ENCODE results near the gene LARP4B.

The LARP4B gene

DNA sequence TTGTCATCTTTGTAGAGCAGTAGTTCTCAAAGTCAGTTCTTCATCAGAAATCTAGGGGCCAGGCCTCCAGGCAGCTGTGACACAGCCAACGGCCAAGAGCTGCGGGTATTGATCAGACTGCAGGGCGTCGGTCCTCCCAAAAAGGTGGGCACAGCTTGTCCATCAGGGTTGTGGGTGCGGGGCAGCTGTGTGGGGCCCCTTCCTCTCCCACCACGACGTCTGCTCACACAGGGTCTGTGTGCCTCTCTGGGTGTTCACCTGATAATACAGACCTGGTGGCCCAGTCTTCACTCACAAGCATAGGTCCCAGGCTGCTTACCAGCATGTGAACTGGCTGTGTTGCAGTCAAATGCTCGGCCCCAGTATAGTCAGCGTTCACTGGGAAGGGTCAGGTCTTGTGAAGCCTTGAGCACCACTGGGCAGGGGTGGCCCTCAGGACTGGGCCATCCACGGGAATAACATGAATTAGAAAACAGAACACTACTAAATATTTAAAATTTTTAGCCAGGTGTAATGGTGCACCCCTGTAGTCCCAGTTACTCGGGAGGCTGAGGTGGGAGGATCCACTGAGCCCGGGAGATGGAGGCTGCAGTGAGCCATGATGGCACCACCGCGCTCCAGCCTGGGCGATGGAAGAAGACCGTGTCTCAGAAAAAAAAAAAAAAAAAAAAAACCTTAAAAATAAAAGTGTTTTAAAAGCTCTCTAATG, 139.3 kb downstream of the LARP4B start:
- H3K27me3 ChIP-seq (ENCODE audit: control insufficient read depth, low read length) = no peaks in the 10 kb centered on the region
- H3K36me3 ChIP-seq (ENCODE audit: control insufficient read depth, low read length) = peaks cover 14% of the 10 kb centered on the region
- H3K9me3 ChIP-seq (ENCODE audit: control insufficient read depth, insufficient read depth, low read length) = peaks cover 14% of the 10 kb centered on the region
- no peak overlapping the region for H3K27ac ChIP-seq (ENCODE audit: low read depth, low read length)
- peaks cover 16% of the 10 kb centered on the region for H3K4me1 ChIP-seq (ENCODE audit: control insufficient read depth, low read length)
- H4K20me1 ChIP-seq (ENCODE audit: control insufficient read depth, insufficient read depth, low read depth, low read length) = no peaks in the 10 kb centered on the region
- no peaks in the 10 kb centered on the region for H3K9me2 ChIP-seq (replicated peaks; ENCODE audit: control insufficient read depth, low read length)
- H3K4me3 ChIP-seq (ENCODE audit: low read length) = no peak overlapping the region
- H3K4me2 ChIP-seq (ENCODE audit: low read length) = no peak overlapping the region
- no peaks in the 10 kb centered on the region for H3F3A ChIP-seq (ENCODE audit: control insufficient read depth, insufficient read depth)
- H3K79me2 ChIP-seq (ENCODE audit: control insufficient read depth, low read length) = no peaks in the 10 kb centered on the region
- no peak for TF ChIP-seq EZH2phosphoT487 (IDR thresholded peaks at IDR 0.05; ENCODE audit: borderline replicate concordance, low read length)
- TF ChIP-seq, protein P1, sequence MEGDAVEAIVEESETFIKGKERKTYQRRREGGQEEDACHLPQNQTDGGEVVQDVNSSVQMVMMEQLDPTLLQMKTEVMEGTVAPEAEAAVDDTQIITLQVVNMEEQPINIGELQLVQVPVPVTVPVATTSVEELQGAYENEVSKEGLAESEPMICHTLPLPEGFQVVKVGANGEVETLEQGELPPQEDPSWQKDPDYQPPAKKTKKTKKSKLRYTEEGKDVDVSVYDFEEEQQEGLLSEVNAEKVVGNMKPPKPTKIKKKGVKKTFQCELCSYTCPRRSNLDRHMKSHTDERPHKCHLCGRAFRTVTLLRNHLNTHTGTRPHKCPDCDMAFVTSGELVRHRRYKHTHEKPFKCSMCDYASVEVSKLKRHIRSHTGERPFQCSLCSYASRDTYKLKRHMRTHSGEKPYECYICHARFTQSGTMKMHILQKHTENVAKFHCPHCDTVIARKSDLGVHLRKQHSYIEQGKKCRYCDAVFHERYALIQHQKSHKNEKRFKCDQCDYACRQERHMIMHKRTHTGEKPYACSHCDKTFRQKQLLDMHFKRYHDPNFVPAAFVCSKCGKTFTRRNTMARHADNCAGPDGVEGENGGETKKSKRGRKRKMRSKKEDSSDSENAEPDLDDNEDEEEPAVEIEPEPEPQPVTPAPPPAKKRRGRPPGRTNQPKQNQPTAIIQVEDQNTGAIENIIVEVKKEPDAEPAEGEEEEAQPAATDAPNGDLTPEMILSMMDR (IDR thresholded peaks at IDR 0.05; ENCODE audit: low read depth, low read length, poor library complexity, severe bottlenecking) = no peak

DNA sequence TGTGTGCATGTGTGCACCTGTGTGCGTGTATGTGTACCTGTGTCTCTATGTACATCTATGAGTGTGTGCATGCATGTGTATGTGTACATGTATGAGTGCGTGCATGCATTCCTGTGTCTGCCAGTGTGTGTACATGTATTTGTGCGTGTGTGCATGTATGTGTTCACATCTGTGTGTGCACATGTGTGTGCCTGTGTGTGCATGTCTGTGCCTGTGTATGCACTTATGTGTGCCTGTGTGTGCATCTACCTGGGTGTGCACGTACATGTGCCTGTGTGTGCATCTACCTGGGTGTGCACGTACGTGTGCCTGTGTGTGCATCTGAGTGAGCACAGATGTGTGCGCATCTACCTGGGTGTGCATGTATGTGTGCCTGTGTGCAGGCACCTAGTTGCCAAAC, 139.9 kb downstream of the LARP4B start:
- TF ChIP-seq, protein P1 (IDR thresholded peaks at IDR 0.05; ENCODE audit: low read depth, low read length, poor library complexity, severe bottlenecking) = no peak
- TF ChIP-seq EZH2phosphoT487 (IDR thresholded peaks at IDR 0.05; ENCODE audit: borderline replicate concordance, low read length) = no peak
- Histone ChIP-seq H3K27ac (ENCODE audit: low read depth, low read length) (no peak overlapping the region), H3K4me2 (ENCODE audit: low read length) (no peak overlapping the region), H3K4me1 (ENCODE audit: control insufficient read depth, low read length) (peaks cover 10% of the 10 kb centered on the region), H3K9me3 (ENCODE audit: control insufficient read depth, insufficient read depth, low read length) (peaks cover 8% of the 10 kb centered on the region), H3F3A (ENCODE audit: control insufficient read depth, insufficient read depth) (no peaks in the 10 kb centered on the region), H3K27me3 (ENCODE audit: control insufficient read depth, low read length) (no peaks in the 10 kb centered on the region), H3K4me3 (ENCODE audit: low read length) (no peak overlapping the region), H4K20me1 (ENCODE audit: control insufficient read depth, insufficient read depth, low read depth, low read length) (no peaks in the 10 kb centered on the region), H3K79me2 (ENCODE audit: control insufficient read depth, low read length) (no peaks in the 10 kb centered on the region), H3K36me3 (ENCODE audit: control insufficient read depth, low read length) (peaks cover 8% of the 10 kb centered on the region), H3K9me2 (replicated peaks; ENCODE audit: control insufficient read depth, low read length) (no peaks in the 10 kb centered on the region)

DNA sequence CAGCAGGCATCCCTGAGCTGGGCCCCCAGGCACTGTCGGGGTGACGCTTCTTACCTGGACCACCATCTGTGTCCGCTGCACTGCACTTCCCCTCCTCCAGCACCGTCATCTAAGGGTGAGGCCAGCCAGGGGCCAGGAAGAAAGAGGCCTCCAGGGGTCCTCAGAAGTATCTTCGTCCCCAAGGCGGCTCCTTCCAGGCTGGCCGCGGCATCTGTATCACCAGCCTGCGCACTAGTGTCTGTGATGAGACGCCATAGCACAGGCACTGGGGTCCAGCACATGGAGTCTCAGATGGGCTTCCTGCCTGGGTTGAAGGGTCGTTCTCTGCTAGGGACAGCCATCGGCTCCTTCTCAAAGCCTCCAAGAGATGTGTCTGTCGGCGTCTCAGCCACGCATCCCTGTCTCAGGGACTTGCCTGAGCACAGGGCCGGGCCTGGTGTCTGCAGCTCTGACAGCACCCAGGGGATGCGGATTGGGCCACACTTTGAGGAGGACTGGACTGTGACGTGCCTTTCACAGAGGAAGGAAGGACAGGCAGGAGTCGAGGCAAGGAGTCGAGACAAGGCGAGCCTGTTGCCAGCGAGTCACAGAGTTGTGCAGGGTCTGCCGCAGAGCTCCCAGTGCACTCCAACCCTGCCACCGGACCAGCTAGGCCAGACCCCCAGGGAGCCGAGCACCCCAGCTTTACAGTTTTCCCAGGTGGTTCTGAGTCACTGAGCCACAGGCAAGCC, 140.5 kb downstream of the LARP4B start:
- no peaks in the 10 kb centered on the region for H3K9me2 ChIP-seq (replicated peaks; ENCODE audit: control insufficient read depth, low read length)
- H3K9me3 ChIP-seq (ENCODE audit: control insufficient read depth, insufficient read depth, low read length) = peaks cover 2% of the 10 kb centered on the region; the same call in 1 of the 2 replicates
- H3K27ac ChIP-seq (ENCODE audit: low read depth, low read length) = no peak overlapping the region
- H4K20me1 ChIP-seq (ENCODE audit: control insufficient read depth, insufficient read depth, low read depth, low read length) = no peaks in the 10 kb centered on the region
- H3K4me3 ChIP-seq (ENCODE audit: low read length) = no peak overlapping the region
- no peaks in the 10 kb centered on the region for H3K79me2 ChIP-seq (ENCODE audit: control insufficient read depth, low read length)
- peaks cover 2% of the 10 kb centered on the region for H3K36me3 ChIP-seq (ENCODE audit: control insufficient read depth, low read length)
- no peak for TF ChIP-seq EZH2phosphoT487 (IDR thresholded peaks at IDR 0.05; ENCODE audit: borderline replicate concordance, low read length)
- TF ChIP-seq, protein P1 (IDR thresholded peaks at IDR 0.05; ENCODE audit: low read depth, low read length, poor library complexity, severe bottlenecking) = no peak
- no peaks in the 10 kb centered on the region for H3K27me3 ChIP-seq (ENCODE audit: control insufficient read depth, low read length)
- H3K4me2 ChIP-seq (ENCODE audit: low read length) = no peak overlapping the region
- H3F3A ChIP-seq (ENCODE audit: control insufficient read depth, insufficient read depth) = no peaks in the 10 kb centered on the region
- H3K4me1 ChIP-seq (ENCODE audit: control insufficient read depth, low read length) = peaks cover 5% of the 10 kb centered on the region

Data from DOHH2 (cell line).